ENCODE results near the gene DNAH6.

DNAH6 gene

DNA sequence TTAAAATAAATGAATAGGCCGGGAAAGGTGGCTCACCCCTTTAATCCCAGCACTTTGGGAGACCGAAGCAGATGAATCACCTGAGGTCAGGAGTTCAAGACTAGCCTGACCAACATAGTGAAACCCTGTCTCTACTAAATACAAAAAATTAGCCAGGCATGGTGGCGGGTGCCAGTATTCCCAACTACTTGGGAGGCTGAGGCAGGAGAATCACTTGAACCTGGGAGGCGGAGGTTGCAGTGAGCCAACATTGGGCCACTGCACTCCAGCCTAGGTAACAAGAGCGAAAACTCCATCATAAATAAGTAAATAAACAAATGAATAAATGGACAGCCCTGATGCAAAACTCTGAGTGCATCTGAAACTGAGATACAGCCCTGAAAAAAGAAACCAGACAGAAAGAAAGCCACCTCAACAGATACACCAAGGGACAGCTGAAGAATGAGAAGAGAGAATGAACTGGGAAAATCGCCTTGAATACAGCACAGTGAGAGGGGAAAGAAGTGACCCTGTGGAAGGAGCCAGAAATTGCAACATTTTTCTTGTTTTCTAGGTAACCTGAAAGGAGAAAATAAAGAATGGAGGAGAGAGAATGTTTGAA is 300.2 kb downstream of the DNAH6 start:
- no peaks in the 10 kb centered on the region for H3K4me1 Mint-ChIP-seq
- TF ChIP-seq, protein P1, sequence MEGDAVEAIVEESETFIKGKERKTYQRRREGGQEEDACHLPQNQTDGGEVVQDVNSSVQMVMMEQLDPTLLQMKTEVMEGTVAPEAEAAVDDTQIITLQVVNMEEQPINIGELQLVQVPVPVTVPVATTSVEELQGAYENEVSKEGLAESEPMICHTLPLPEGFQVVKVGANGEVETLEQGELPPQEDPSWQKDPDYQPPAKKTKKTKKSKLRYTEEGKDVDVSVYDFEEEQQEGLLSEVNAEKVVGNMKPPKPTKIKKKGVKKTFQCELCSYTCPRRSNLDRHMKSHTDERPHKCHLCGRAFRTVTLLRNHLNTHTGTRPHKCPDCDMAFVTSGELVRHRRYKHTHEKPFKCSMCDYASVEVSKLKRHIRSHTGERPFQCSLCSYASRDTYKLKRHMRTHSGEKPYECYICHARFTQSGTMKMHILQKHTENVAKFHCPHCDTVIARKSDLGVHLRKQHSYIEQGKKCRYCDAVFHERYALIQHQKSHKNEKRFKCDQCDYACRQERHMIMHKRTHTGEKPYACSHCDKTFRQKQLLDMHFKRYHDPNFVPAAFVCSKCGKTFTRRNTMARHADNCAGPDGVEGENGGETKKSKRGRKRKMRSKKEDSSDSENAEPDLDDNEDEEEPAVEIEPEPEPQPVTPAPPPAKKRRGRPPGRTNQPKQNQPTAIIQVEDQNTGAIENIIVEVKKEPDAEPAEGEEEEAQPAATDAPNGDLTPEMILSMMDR (IDR thresholded peaks at IDR 0.05; ENCODE audit: unreplicated experiment in 3 of 3): no peak
- H3K36me3 Mint-ChIP-seq (ENCODE audit: low read depth): no peaks in the 10 kb centered on the region
- H3K9me3 Mint-ChIP-seq: peaks cover 2% of the 10 kb centered on the region
- no peak overlapping the region for H3K27ac Mint-ChIP-seq
- H3K4me3 Mint-ChIP-seq: no peak overlapping the region
- H3K27me3 Mint-ChIP-seq (ENCODE audit: low read depth): no peaks in the 10 kb centered on the region

DNA sequence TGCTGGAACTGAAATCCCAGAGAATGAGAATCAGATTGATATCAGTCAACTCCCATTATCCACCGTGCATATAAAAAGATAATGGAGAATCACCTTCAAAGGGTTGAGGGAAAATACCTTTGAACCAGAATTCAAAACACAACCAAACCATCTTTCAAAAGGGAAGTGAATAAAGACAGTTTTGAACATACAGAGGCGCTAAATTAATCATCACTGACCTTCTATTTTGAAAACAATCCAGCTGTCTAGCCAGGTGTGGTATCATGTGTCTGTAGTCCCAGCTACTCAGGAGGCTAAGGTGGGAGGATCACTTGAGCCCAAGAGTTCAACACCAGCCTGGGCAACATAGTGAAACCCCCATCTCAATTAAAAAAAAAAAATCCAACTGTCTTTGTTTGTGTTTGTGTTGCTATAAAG is 300.9 kb downstream of the DNAH6 start:
- Mint-ChIP-seq H3K4me1 (no peaks in the 10 kb centered on the region), H3K27me3 (ENCODE audit: low read depth) (no peaks in the 10 kb centered on the region), H3K9me3 (no peaks in the 10 kb centered on the region), H3K4me3 (no peak overlapping the region), H3K36me3 (ENCODE audit: low read depth) (no peaks in the 10 kb centered on the region), H3K27ac (no peak overlapping the region)
- TF ChIP-seq, protein P1 (IDR thresholded peaks at IDR 0.05; ENCODE audit: unreplicated experiment in 3 of 3): no peak

DNA sequence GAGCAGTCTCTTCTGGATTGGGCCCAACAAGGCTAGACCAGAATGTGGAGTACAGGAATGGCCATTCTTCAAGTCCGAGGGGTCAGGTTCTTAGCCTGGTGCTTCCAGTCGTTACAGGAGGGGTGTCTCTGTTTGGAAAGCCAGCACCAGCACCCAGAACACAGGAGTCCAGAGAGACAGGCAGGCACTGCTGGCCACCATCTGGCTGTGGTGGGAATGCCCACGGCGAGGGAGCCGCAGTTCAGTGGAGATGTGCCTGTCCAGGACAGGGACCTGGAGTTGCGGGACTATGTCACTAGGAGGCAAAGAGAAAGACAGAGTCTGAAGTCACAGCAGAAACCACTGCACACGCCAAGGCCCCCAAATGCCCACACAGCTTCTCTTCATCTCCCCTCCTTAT is 305.5 kb downstream of the DNAH6 start:
- H3K27me3 Mint-ChIP-seq (ENCODE audit: low read depth): no peaks in the 10 kb centered on the region
- no peak overlapping the region for H3K27ac Mint-ChIP-seq
- H3K4me1 Mint-ChIP-seq: no peaks in the 10 kb centered on the region
- no peak overlapping the region for H3K4me3 Mint-ChIP-seq
- no peaks in the 10 kb centered on the region for H3K9me3 Mint-ChIP-seq
- TF ChIP-seq, protein P1 (IDR thresholded peaks at IDR 0.05; ENCODE audit: unreplicated experiment in 3 of 3): no peak
- H3K36me3 Mint-ChIP-seq (ENCODE audit: low read depth): no peaks in the 10 kb centered on the region

DNA sequence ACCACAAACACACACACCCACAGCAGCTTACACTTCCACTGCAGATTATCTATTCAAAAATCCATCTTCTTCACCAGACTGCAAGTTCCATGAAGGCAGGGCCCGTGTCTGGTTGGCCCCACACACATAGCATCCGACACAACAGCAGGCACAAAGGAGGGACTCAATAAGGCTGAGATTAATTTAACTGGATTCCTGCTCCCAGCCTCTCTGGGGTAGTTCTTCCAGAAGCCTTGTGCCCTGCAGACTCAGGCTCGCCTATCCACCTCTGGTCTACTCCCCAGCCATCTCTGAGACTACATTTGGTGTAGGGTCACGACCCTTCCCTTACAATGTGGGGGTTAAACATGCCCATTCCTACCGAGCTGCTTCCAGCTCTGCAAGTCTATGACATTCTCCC is 306.9 kb downstream of the DNAH6 start:
- no peak overlapping the region for H3K4me3 Mint-ChIP-seq
- no peaks in the 10 kb centered on the region for H3K27me3 Mint-ChIP-seq (ENCODE audit: low read depth)
- TF ChIP-seq, protein P1 (IDR thresholded peaks at IDR 0.05; ENCODE audit: unreplicated experiment in 3 of 3): no peak
- H3K27ac Mint-ChIP-seq: no peak overlapping the region
- no peaks in the 10 kb centered on the region for H3K4me1 Mint-ChIP-seq
- no peaks in the 10 kb centered on the region for H3K36me3 Mint-ChIP-seq (ENCODE audit: low read depth)
- H3K9me3 Mint-ChIP-seq: no peaks in the 10 kb centered on the region

DNA sequence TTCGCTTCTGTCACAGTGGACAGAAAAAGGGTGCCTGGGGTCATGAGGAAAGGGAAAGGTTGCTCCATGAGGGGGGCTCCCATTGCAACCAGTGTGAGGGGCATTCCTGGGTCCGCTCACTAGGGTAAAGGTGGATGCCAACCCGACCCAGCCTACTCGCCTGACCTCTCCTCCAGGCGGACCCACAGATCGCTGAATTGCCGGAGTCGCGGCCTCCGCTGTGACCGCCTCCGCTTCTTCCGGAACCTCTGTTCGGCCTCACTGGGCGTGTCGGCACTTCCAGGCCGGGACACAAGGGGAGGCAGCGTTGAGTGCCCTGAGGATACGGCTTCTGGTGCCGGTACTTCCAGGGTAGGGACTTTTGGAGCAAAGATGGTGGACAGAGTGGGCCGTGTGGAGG is 307.5 kb downstream of the DNAH6 start:
- Mint-ChIP-seq H3K9me3 (no peaks in the 10 kb centered on the region), H3K27me3 (ENCODE audit: low read depth) (peaks cover 4% of the 10 kb centered on the region), H3K4me1 (no peaks in the 10 kb centered on the region), H3K36me3 (ENCODE audit: low read depth) (no peaks in the 10 kb centered on the region), H3K27ac (no peak overlapping the region), H3K4me3 (no peak overlapping the region)
- TF ChIP-seq, protein P1 (IDR thresholded peaks at IDR 0.05; ENCODE audit: unreplicated experiment in 3 of 3): no peak

DNA sequence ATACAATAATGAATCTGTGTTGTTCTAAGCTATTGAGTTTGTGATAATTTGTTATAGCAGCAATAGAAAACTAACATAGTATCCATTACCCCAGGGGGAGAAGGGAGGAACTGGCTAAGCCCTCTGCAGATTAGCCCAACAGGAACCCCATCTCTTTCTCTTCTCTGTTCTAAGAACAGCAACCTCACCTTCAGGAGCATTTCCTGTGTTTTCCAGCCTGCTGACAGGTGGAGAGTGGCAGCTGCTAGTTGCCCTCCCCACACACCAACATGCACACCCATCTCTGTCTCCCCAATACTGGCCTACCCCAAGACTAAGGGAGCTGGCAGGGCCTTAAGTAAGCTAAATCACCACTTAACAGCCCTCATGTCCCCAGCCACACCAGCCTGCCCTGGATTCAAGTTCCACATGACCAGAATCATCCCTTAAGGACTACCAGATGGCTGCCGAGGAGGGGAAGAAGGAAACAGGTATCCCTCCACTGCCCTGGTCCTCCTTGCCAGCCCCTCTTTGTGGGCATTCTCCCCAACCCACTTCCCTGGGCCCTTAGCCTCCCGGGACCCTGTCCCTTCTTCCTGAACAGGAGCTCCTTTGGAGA is 311.8 kb downstream of the DNAH6 start:
- Mint-ChIP-seq H3K9me3 (no peaks in the 10 kb centered on the region), H3K4me1 (no peaks in the 10 kb centered on the region), H3K27ac (no peak overlapping the region), H3K36me3 (ENCODE audit: low read depth) (no peaks in the 10 kb centered on the region), H3K27me3 (ENCODE audit: low read depth) (peaks cover 4% of the 10 kb centered on the region), H3K4me3 (no peak overlapping the region)
- TF ChIP-seq, protein P1 (IDR thresholded peaks at IDR 0.05; ENCODE audit: unreplicated experiment in 3 of 3): no peak
